Neural cell (in vitro differentiated cells): ENCODE results near the gene F2.

Source experiments
- EP300 ChIP-seq: fragments of 450-650 bp; conservative IDR thresholded peaks from 2 replicates; pipeline ENCODE4 v1.6.1; 2014; ENCODE audit warnings: antibody characterized with exemption, mild to moderate bottlenecking, moderate library complexity; ENCODE audit not compliant: poor library complexity, severe bottlenecking
- POLR2AphosphoS5 ChIP-seq: IDR thresholded peaks from 2 replicates; pipeline ENCODE4 v1.6.1; 2012
- RAD21 ChIP-seq: fragments of 450-650 bp; conservative IDR thresholded peaks from 2 replicates; pipeline ENCODE4 v1.6.1; 2014; ENCODE audit warnings: antibody characterized with exemption, mild to moderate bottlenecking, moderate library complexity
- SMC3 ChIP-seq: fragments of 450-650 bp; conservative IDR thresholded peaks from 2 replicates; pipeline ENCODE4 v1.6.1; 2014; ENCODE audit warnings: antibody characterized with exemption, mild to moderate bottlenecking, moderate library complexity; ENCODE audit not compliant: poor library complexity
- TAF1 ChIP-seq: IDR thresholded peaks from 2 replicates; pipeline ENCODE4 v1.6.1; 2012; ENCODE audit warnings: low read depth
- TF ChIP-seq, protein P1 (sequence below): fragments of 450-650 bp; IDR thresholded peaks from 2 replicates; pipeline ENCODE4 v1.5.1; 2014; ENCODE audit warnings: antibody characterized with exemption, mild to moderate bottlenecking, moderate library complexity; ENCODE audit not compliant: poor library complexity, severe bottlenecking

DNA sequence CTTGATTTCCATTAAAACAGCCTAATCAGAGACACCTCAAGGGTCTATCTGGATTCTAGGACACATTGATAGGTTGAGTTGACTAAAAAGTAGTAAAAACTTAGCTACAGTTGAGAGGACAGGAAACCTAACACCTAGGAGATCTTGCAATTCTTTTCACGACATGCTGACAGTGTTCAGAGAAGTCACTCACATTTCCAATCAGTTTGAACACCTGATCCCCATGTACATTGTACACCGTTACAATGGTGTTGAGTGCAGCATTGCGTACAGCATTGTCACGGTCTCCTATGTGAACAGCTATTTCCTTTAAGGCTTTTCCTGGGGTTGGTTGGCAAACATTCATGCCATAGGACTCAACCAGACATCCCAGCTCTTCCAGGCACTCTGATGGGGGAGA, 42.8 kb downstream of the F2 start:
- TF ChIP-seq, protein P1, sequence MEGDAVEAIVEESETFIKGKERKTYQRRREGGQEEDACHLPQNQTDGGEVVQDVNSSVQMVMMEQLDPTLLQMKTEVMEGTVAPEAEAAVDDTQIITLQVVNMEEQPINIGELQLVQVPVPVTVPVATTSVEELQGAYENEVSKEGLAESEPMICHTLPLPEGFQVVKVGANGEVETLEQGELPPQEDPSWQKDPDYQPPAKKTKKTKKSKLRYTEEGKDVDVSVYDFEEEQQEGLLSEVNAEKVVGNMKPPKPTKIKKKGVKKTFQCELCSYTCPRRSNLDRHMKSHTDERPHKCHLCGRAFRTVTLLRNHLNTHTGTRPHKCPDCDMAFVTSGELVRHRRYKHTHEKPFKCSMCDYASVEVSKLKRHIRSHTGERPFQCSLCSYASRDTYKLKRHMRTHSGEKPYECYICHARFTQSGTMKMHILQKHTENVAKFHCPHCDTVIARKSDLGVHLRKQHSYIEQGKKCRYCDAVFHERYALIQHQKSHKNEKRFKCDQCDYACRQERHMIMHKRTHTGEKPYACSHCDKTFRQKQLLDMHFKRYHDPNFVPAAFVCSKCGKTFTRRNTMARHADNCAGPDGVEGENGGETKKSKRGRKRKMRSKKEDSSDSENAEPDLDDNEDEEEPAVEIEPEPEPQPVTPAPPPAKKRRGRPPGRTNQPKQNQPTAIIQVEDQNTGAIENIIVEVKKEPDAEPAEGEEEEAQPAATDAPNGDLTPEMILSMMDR: no peak
- TF ChIP-seq TAF1 (no peak), EP300 (no peak), POLR2AphosphoS5 (no peak), SMC3 (no peak), RAD21 (no peak)
